Measurements from ENCODE around the gene SIGLEC8.

Gene SIGLEC8

GRCh38 chr19:51497666-51498065 lies 39.4 kb upstream of the SIGLEC8 start:
- DNase-seq (ENCODE audit: low read depth) = no peak
- no peak overlapping the region for H3K4me3 ChIP-seq (ENCODE audit: low read length)
- TF ChIP-seq CTCF (conservative IDR thresholded peaks at IDR 0.05; ENCODE audit: low read length) = no peak

GRCh38 chr19:51493776-51494175 lies 35.5 kb upstream of the SIGLEC8 start:
- H3K4me3 ChIP-seq (ENCODE audit: low read length) = no peak overlapping the region
- no peak for TF ChIP-seq CTCF (conservative IDR thresholded peaks at IDR 0.05; ENCODE audit: low read length)
- DNase-seq (ENCODE audit: low read depth) = no peak

GRCh38 chr19:51491586-51491985 lies 33.3 kb upstream of the SIGLEC8 start:
- no peak for TF ChIP-seq CTCF (conservative IDR thresholded peaks at IDR 0.05; ENCODE audit: low read length)
- no peak overlapping the region for H3K4me3 ChIP-seq (ENCODE audit: low read length)
- no peak for DNase-seq (ENCODE audit: low read depth)

- no peak for TF ChIP-seq CTCF (conservative IDR thresholded peaks at IDR 0.05; ENCODE audit: low read length)
- DNase-seq (ENCODE audit: low read depth) = no peak
- no peak overlapping the region for H3K4me3 ChIP-seq (ENCODE audit: low read length)
These were observed 32.4 kb upstream of the SIGLEC8 start for GRCh38 chr19:51490676-51491075.

GRCh38 chr19:51489113-51489512 lies 30.9 kb upstream of the SIGLEC8 start:
- no peak for TF ChIP-seq CTCF (conservative IDR thresholded peaks at IDR 0.05; ENCODE audit: low read length)
- DNase-seq (ENCODE audit: low read depth) = no peak

GRCh38 chr19:51488491-51488890 lies 30.2 kb upstream of the SIGLEC8 start:
- TF ChIP-seq CTCF (conservative IDR thresholded peaks at IDR 0.05; ENCODE audit: low read length) = no peak
- no peak overlapping the region for H3K4me3 ChIP-seq (ENCODE audit: low read length)
- no peak for DNase-seq (ENCODE audit: low read depth)

More at GRCh38 chr19:51489113-51489512, 30.9 kb upstream of the SIGLEC8 start:
- no peak overlapping the region for H3K4me3 ChIP-seq (ENCODE audit: low read length)

- no peak for DNase-seq (ENCODE audit: low read depth)
- no peak overlapping the region for H3K4me3 ChIP-seq (ENCODE audit: low read length)
- no peak for TF ChIP-seq CTCF (conservative IDR thresholded peaks at IDR 0.05; ENCODE audit: low read length)
These were observed 27.9 kb upstream of the SIGLEC8 start for GRCh38 chr19:51485960-51486660.

Data from AG10803 (cell line).